GM19238 (cell line): ENCODE results near the gene INPP5J.
A peak's percentile ranks its signal among the peaks of the same experiment; 100 is the strongest.
"Not testable (repeated sequence)": the region's sequence is repeated elsewhere in the genome, so short reads cannot be mapped to it uniquely, and the experiment has no call there.

Source experiments
- DNase-seq: peaks from one replicate; pipeline ENCODE4 v3.0.0; 2011; ENCODE audit warnings: low spot score; ENCODE audit not compliant: insufficient read length

Gene INPP5J

DNA sequence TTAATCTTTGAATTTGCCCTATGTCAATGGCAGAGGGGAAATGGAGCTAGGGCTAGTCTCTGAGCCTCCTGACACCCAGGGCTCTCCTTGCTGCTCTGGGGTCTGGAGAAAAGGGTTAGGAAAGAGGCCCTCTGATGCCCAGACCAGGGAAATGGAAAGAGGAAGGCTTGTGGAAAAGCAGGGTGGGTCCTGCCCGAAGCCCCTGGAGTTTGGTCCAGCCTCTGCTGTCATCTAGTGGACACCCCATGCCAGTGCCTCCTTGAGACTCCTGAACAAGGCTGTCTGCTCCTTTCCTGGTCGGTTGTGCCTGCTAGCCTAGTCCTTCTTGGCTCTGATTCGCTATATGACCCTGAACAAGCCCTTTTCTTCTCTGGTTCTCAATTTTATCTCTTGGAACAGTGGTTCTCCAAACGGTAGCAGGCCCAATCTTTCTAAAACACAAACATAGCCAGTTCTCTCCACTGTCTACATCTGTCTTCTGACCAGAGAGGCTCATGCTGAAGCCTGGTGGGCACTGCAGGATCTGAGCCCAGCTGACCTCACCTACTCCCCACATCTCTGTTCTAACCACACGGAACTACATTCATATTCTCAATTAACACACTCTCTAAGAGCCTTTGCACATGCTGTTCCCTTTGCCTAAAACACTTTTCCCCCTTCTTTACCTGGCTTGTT, 26.3 kb downstream of the INPP5J start:
- DNase-seq, result peak; percentile 42

DNA sequence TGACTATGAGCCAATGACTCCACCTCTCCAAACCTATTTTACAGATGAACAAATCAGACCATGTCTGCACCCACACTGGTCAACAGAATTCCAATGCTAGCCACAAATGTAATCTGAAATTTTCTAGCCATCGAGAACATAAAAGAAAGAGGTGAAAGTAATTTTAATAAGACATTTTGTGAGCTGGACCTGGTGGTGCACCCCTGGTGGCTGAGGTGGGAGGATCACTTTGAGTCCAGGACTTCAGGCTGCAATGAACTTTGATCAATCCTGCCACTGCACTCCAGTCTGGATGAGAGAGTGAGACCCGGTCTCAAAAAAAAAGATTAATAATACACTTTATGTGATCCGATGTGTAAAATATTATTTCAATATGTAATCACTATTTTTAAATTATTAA, 27.8 kb downstream of the INPP5J start:
- DNase-seq, result no peak

DNA sequence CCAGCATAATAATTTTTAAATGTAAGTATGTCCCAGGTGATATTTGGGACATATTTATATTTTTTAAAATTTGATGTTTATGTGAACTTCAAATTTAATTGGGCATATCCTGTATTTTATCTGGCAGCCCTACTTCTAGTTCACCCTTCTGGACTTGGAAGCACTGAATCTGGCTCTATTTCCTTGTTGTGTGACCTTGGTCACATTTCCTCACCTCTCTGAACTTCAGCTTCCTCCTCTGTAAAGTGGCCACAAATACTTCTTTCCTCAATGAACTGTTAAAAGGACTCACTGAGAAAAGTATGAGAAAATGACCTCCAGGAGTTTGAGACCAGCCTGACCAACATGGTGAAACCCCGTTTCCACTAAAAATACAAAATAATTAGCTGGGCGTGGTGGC, 29.1 kb downstream of the INPP5J start:
- no peak for DNase-seq

DNA sequence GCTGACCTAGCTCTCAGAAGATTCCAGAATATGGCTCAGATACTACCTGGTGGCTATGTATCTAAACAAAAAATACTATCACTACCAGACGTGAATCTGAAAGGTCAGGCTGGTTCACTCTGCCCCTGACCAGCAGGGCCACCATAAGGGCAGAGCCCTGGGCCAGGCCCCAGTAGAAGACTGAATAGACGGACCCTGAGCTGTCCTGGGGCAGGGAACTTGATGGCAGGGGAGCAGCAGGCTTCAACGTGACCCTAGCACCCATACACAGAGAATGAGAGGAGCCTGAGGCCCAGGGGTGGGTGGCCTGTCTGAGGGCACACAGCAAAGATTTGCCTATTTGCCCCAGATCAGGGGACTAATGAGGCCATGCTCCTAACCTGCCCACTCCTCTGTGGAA, 30.6 kb downstream of the INPP5J start:
- no peak for DNase-seq

DNA sequence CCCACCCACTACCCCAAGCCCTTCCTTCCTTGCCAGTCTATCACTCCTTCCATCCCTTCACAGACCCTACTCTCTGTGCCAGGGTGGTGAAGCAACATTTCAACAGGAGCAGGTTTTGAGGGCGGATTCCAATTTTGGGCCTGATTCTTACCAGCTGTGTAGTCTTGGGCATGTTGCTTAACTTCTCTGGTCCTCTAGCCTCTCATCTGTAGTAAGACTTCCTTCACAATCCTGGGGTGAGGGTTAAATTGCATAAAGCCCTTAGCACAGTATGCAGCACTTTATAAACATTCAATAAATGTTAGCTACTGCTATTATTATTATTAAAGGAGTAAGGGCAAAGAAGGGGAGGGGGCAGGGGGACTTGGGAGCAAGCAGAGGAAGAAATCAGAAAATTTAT, 32.2 kb downstream of the INPP5J start:
- no peak for DNase-seq

DNA sequence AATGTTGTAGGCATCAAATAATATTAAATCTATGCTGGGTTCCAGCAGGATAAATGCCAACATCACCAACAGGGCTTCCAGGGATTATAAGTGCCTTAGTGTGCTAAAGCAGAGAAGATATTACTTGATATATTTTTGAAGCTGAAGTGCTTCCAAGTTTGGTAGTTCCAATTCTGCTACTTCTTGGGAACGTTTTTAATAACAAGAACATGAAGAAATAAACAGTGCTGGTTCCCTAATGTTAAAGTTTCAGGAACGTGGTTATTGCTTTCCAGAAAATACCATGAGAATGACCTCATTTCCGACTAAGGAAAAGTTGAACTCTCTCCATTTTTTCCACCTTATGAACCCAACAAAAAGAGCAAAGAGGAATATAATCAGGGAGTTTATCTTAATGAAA, 32.7 kb downstream of the INPP5J start:
- DNase-seq, result no peak

DNA sequence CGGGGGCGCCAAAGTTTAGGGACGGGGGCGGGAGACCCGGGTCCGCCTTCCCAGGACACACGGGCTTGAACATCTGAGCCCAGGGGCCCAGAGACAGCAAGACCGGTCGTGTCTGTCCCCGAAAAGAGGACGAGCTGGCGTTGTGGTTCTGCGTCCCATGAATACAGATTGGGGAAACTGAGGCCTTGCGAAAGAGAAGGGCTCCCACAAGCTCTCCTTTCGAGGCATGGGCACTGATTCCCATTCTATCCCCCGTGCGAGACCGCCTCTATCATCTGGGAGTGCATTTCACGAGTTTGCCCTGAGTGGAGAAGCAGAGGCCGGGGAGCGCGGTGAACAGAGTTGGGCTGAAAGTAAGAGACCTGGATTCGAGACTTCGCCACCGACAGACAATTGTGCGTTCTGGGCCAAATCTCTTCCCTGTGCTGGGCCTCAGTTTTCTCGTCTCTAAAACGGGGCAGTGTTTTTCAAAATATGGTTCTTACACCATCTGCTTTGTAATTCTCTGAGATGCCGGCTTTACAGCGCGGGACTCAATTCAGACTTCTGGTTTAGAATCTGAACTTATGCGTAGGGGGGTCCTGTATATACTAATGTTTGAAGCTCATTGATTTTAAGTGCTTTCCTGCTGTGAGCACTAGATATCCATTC, 37.7 kb downstream of the INPP5J start:
- no peak for DNase-seq

DNA sequence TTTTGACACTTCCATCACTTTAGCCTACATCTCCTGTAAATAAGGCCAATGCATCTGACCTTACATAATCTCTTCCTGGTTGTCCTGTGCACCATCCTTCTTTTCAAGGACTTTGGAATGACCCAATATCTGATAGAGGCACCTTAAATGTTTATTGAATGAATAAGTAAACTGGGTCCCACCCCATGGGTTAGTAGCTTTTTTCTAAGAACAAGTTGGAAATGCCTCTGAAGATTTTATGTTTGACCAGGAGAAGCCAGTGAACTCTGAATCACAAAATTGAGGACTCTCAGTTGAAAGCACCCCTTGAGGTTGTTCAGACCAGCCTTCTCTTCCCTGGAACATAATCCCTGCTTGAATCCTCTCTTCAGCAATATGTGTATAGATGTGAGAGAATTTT, 38.6 kb downstream of the INPP5J start:
- DNase-seq, result no peak

DNA sequence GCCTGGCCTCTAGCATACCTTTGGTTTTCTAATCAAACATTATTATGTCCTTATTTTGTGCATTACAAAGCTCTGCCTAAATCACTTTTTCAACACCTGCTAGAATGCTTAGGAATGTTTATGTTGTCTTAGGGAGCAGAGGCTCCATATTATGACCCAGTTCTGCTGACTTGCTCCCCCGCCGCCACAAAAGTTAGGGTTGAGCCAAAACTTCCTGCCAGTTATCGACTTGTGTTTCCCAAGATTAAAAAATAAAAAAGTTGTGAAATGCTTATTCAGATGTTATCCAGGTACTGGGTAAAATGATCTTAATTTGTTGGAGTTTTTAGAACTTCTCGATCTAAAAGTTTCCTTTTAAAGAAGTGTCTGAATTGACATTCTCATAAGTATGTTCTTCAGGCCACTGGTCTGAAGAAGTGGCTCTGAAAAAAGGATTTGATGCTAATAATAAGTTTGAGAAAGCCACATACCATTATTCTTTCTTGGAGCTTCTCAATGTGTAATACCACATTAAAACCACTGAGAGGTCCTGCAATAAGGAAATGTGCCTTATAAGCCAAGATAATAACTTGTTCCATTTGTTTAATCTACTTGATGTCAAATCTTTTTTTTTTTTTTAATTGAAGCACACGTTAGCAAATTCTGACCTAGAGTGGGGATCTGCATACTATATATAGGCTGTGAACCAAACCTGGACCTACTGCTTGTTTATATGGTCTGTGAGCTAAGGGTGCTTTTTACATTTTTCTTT, 39.4 kb downstream of the INPP5J start:
- DNase-seq, result no peak

DNA sequence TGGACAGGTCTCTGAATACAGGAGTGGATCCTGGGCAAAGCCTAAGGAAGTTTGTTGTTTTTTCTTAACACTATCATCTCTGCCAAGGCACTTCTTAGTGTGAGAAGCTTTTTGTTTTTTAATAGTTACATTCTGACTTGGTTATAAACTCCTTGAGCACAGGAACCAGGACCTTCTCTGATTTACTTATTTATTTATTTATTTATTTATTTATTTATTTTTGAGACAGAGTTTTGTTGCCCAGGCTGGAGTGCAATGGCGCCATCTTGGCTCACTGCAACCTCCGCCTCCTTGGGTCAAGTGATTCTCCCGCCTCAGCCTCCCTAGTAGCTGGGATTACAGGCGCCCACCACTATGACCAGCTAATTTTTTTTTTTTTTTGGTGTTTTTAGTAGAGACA, 48.2 kb downstream of the INPP5J start:
- no peak for DNase-seq

DNA sequence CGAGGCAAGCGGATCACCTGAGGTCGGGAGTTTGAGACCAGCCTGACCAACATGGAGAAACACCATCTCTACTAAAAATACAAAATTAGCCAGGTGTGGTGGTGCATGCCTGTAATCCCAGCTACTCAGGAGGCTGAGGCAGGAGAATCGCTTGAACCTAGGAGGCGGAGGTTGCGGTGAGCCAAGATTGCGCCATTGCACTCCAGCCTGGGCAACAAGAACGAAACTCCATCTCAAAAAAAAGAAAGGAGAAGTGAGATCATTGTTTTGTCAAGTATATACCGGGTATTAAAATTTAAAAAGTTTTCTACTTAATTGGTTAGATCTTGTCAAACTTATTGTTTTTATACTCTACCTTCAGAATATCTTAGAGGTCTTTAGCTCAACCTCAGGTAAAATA, 49.0 kb downstream of the INPP5J start:
- not testable (repeated sequence) for DNase-seq

DNA sequence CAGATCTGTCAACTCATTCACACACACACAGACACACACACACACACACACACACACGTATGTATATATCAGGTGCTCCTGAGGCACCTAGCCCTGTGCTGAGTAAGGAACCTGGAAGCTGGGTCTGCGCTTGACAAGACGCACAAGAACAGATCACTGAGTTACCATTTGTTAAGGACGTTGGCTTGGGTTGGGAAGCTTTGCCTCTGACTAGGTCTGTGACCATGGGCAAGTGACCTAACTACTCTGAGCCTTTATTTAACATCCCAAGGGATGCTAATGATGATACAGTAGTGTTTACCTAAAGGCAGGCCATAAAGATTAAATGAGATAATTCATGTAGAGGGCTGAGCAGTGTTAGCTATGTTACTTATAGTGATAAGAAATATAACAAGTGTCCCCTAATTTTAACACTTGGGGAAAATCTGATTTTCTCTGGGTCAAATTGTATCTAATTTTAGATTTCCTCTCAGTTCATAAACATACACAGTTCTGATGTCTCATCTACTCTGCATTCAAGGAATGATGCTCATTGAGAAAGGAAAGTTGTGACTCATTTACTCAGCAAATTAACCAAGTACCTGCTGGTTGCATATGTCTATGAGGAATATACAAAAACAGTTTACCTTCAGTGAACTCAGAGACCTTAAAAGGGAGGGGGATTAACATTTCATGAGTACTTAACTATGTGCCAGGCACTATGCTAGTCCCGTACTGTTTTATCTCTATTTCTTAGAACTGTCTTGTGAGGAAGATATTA, 50.8 kb downstream of the INPP5J start:
- DNase-seq, result no peak

DNA sequence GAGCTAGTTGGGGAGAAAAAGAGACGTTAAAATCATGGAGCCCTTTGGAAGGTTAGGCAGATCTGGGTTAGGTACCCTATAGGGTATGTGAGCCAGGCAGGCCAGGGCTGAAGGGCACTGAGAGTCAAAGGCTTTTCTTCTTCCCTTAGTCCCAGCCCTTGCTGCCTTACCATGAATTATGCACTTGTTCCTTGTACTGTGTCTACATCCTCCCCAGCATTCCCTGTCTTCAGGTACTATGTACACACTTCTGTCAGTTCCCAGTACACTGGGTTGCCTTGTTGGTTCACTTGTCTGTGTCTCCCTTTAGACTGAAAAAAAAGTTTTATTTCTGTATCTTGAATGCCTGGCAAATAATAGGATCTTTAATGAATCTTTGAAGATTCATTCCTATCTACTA, 54.2 kb downstream of the INPP5J start:
- no peak for DNase-seq

DNA sequence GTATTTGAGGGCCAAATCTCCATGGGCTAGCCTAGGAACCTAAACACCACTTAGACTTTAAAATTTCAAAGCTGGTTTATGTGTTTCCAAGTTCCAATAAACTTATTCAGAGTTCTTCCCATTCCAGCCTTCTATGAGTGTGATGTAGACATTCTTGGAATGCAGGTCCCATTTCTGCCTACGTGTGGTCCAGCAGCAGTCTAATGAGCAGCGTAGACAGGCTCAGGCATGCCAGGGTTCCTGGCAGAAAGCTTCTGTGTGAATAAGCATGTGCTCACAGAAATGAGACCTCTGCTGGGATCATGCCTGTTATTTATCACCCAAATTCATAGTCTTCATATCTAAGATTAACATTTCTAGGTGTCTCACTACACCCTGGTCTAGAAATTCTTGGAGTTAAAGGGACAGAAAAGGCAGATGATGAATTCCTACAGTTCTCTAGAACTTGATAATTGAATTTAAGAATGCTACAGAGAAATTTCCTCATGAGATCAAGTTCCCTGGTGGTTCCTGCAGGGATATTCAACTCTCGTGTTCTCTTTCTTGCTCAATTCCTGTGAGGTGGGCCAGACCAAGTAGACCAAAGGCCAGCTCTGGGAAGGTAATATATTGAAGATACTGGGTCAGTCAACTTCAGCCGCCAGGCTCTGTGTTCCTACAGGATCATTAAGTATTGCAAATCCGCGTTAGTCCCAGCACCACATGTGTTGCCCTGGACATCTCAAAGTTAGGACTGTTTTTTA, 54.8 kb downstream of the INPP5J start:
- no peak for DNase-seq

DNA sequence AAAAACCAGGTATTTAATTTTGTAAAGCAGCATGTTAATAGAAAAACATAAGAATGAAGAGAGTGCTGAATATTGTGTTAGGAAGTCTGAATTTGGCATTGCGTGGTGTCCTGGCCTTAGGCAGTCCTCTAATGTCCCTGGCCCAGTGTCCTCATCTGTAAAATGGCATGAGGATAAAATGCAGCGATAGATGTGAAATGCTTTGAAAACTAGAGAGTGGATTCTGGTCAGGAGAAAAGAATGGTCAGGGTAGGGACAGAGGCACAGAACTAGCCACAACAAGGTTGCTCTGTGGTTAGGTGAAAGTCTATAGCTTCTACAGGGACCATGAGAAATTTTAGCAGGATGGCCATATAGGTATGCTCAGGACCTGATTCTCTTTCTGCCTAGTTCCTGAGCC, 56.1 kb downstream of the INPP5J start:
- DNase-seq, result no peak

DNA sequence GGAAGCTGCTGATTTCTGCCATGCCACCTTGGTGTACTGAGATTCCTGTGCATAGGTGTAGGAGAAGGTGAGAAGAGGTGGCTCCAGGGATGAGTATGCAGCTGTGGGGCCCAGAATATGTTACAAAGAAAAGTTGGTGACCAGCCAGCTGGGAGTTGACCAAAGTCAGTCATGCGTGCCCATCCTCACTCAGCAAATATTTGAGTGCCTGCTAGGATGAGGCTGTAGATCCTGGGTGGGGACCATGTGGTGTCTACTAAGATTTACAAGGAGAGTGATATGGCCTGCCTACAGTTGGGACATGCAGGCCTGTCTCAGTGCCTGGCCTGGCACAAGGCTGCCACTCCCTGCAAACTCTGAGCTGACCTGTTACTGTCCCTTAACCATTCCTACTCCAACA, 56.6 kb downstream of the INPP5J start:
- DNase-seq, result no peak

DNA sequence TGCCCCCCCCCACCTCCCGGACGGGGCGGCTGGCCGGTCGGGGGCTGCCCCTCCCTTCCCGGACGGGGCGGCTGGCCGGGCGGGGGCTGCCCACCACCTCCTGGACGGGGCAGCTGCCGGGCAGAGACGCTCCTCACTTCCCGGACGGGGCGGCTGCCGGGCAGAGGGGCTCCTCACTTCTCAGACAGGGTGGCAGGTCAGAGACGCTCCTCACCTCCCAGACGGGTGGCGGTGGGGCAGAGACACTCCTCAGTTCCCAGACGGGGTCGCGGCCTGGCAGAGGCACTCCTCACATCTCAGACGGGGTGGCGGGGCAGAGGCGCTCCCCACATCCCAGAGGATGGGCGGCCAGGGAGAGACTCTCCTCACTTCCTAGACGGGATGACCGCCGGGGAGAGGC, 61.2 kb downstream of the INPP5J start:
- no peak for DNase-seq
